Esophagus muscularis mucosa (tissue), 4 donors: ENCODE measurements around the gene TICAM2. TPM values are rescaled to one million over a fixed set of nuclear protein-coding genes. Genes with fewer than 3 reads are reported as not detected.

ENCODE experiments used
- DNase-seq: peaks from one replicate; pipeline ENCODE4 v3.0.0-alpha.2; 2017; ENCODE audit errors: extremely low spot score
- H3K27ac ChIP-seq, 4 donors: fragments of 200-600 bp; sonication (generic); replicated peaks in 1 of 4; 1 replicate in 3 of 4; 2 replicates in 1 of 4; pipeline ENCODE4 v1.5.1; 2016 to 2019; ENCODE audit warnings: mild to moderate bottlenecking in 1 of 4
- H3K27me3 ChIP-seq, 4 donors: fragments of 200-600 bp; sonication (generic); one replicate each; pipeline versions ENCODE4 v1.5.1 to v1.6.0; 2016 to 2019
- H3K36me3 ChIP-seq, 4 donors: fragments of 200-600 bp; sonication (generic); one replicate each; pipeline ENCODE4 v1.5.1; 2016 to 2019
- H3K4me1 ChIP-seq, 4 donors: fragments of 200-600 bp; sonication (generic); one replicate each; pipeline ENCODE4 v1.5.1; 2016 to 2019
- H3K4me3 ChIP-seq, 4 donors: fragments of 200-600 bp; sonication (generic); 1 replicate in 2 of 4; 2 replicates in 2 of 4; pipeline ENCODE4 v1.5.1; 2016 to 2019; ENCODE audit warnings: mild to moderate bottlenecking in 4 of 4, moderate library complexity in 1 of 4
- H3K9me3 ChIP-seq, 4 donors: fragments of 200-600 bp; sonication (generic); 1 replicate in 3 of 4; 2 replicates in 1 of 4; pipeline ENCODE4 v1.5.1; 2016 to 2019
- CTCF ChIP-seq, 3 experiments: fragments of 200-600 bp in 2 of 3; fragments of 450-650 bp in 1 of 3; sonication (generic) in 2 of 3; IDR thresholded peaks; one replicate each; pipeline ENCODE4 v1.5.1; 2017 to 2019; ENCODE audit warnings: antibody characterized with exemption in 3 of 3, mild to moderate bottlenecking in 2 of 3, moderate library complexity in 1 of 3
- EP300 ChIP-seq: sonication (generic); formaldehyde crosslinking; IDR thresholded peaks from one replicate; pipeline ENCODE4 v1.6.1; 2017; ENCODE audit warnings: antibody characterized with exemption
- POLR2A ChIP-seq: fragments of 450-650 bp; IDR thresholded peaks from one replicate; pipeline ENCODE4 v1.6.1; 2017; ENCODE audit warnings: antibody characterized with exemption, moderate library complexity, mild to moderate bottlenecking, low read depth
- POLR2AphosphoS5 ChIP-seq, 2 donors: sonication (generic); formaldehyde crosslinking; IDR thresholded peaks; one replicate each; pipeline ENCODE4 v1.6.1; 2017; ENCODE audit warnings: antibody characterized with exemption in 2 of 2
- WGBS: methylation state at CpG from one replicate; pipeline ENCODE4 v1.1.5; 2018; 5-methylcytosine and 5-hydroxymethylcytosine counted together
- intact Hi-C: fragments of 100-400 bp; cut with DNase I; formaldehyde crosslinking; loops from one replicate; pipeline ENCODE4 v1.15.1; 2023
- total RNA-seq, 4 donors: library from RNA; depleted of rRNA; stranded (reverse); fragments of >200 nt; gene quantifications; one replicate each; pipeline versions ENCODE4 v1.1.0 to v1.2.1, GENCODE V29; 2016

TICAM2 gene
- total RNA-seq, 4 donors from 2014 or later: 1.2 to 3.0 (median 1.5) TPM

- H3K4me1 ChIP-seq: peaks cover 30 to 56% (median 49%) of the 10 kb centered on the region in 4 donors
- intact Hi-C loops: no loop called here
- peak overlapping the region in 2 of 4 donors; percentile 89 to 92 for H3K4me3 ChIP-seq
- no peaks in the 10 kb centered on the region for H3K9me3 ChIP-seq
- DNase-seq: no peak
- H3K27ac ChIP-seq: no peak overlapping the region
- no peak for TF ChIP-seq POLR2A
- no peak for TF ChIP-seq POLR2AphosphoS5 (IDR thresholded peaks at IDR 0.05)
- TF ChIP-seq CTCF (IDR thresholded peaks at IDR 0.05): no peak
- no peak for TF ChIP-seq EP300
- 85% methylated on average over 3 of the region's 3 CpGs for WGBS
- H3K27me3 ChIP-seq: no peaks in the 10 kb centered on the region
- no peaks in the 10 kb centered on the region for H3K36me3 ChIP-seq
Observed at GRCh38 chr5:115600766-115601165, 1.5 kb downstream of the TICAM2 start.

- TF ChIP-seq CTCF (IDR thresholded peaks at IDR 0.05): no peak
- no peak for TF ChIP-seq POLR2A
- TF ChIP-seq POLR2AphosphoS5 (IDR thresholded peaks at IDR 0.05): no peak
- no peak for TF ChIP-seq EP300
- H3K27me3 ChIP-seq: no peaks in the 10 kb centered on the region
- intact Hi-C loops: no loop called here
- no peak for DNase-seq
- no peak overlapping the region for H3K4me3 ChIP-seq
- H3K9me3 ChIP-seq: no peaks in the 10 kb centered on the region
- H3K4me1 ChIP-seq: peaks cover 30 to 50% (median 47%) of the 10 kb centered on the region in 4 donors
- H3K36me3 ChIP-seq: no peaks in the 10 kb centered on the region
- 70% methylated on average over 2 of the region's 2 CpGs for WGBS
- H3K27ac ChIP-seq: peak overlapping the region in 2 of 4 donors; percentile 1 to 23
Observed at GRCh38 chr5:115599924-115600323, 2.4 kb downstream of the TICAM2 start.

GRCh38 chr5:115599502-115599901 is 2.8 kb downstream of the TICAM2 start:
- no peak for DNase-seq

GRCh38 chr5:115594128-115595047 is 7.9 kb downstream of the TICAM2 start:
- WGBS: 88% methylated on average over 2 of the region's 2 CpGs
- no peaks in the 10 kb centered on the region for H3K36me3 ChIP-seq
- H3K9me3 ChIP-seq: no peaks in the 10 kb centered on the region
- no peaks in the 10 kb centered on the region for H3K27me3 ChIP-seq
- H3K27ac ChIP-seq: no peak overlapping the region
- no peak overlapping the region for H3K4me3 ChIP-seq
- intact Hi-C loops: no loop called here
- no peak for TF ChIP-seq EP300
- no peak for TF ChIP-seq POLR2A
- TF ChIP-seq CTCF (IDR thresholded peaks at IDR 0.05): no peak
- no peak for TF ChIP-seq POLR2AphosphoS5 (IDR thresholded peaks at IDR 0.05)
- peaks cover 6 to 17% (median 13%) of the 10 kb centered on the region in 4 donors for H3K4me1 ChIP-seq
- DNase-seq: no peak

More at GRCh38 chr5:115599502-115599901, 2.8 kb downstream of the TICAM2 start:
- TF ChIP-seq POLR2AphosphoS5 (IDR thresholded peaks at IDR 0.05) (peak; percentile 9 to 28), POLR2A (no peak)
- Histone ChIP-seq H3K27ac (peak overlapping the region in 1 of 4 donors; percentile 23), H3K4me1 (peaks cover 30 to 51% (median 48%) of the 10 kb centered on the region in 4 donors), H3K36me3 (no peaks in the 10 kb centered on the region), H3K9me3 (no peaks in the 10 kb centered on the region), H3K4me3 (no peak overlapping the region), H3K27me3 (no peaks in the 10 kb centered on the region)
- intact Hi-C loops: no loop called here
- WGBS: 84% methylated on average over 1 of the region's 1 CpG

GRCh38 chr5:115589043-115589442 is 13.2 kb downstream of the TICAM2 start:
- intact Hi-C loops: loop anchor here (5.0 kb wide), 1 partner anchor 212 kb away; no protein-coding TSS in a partner anchor
- WGBS: 61% methylated on average over 3 of the region's 3 CpGs
- Histone ChIP-seq H3K4me3 (no peak overlapping the region), H3K4me1 (peaks cover 0 to 35% (median 10%) of the 10 kb centered on the region in 4 donors), H3K9me3 (no peaks in the 10 kb centered on the region), H3K27ac (no peak overlapping the region), H3K27me3 (no peaks in the 10 kb centered on the region), H3K36me3 (no peaks in the 10 kb centered on the region)
- DNase-seq: no peak
- TF ChIP-seq POLR2AphosphoS5 (IDR thresholded peaks at IDR 0.05) (no peak), CTCF (IDR thresholded peaks at IDR 0.05) (no peak), EP300 (no peak)
